ENCODE results near the gene CDYL2.
A peak's percentile ranks its signal among the peaks of the same experiment; 100 is the strongest.

CDYL2 gene

DNA sequence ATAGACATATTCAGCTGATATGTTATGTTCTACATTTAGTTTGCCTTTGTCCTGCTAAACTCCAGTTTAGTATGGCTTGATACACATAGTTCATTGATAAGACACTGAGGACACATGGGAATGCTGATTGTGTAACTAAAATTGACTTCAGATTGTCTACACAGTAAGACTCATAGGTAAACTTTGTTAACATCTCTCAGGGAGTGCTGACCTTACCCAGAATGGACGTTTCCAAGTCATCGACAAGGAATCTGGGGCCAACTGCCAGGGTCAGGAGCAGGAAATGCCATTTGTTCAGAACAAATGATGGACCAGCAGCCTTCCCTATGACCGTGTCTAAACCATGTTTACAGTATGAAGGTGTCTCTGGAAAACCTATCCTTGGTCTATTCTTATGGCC lies 204.9 kb downstream of the CDYL2 start:
- DNase-seq (ENCODE audit: low read depth in 2 of 2), result no peak

DNA sequence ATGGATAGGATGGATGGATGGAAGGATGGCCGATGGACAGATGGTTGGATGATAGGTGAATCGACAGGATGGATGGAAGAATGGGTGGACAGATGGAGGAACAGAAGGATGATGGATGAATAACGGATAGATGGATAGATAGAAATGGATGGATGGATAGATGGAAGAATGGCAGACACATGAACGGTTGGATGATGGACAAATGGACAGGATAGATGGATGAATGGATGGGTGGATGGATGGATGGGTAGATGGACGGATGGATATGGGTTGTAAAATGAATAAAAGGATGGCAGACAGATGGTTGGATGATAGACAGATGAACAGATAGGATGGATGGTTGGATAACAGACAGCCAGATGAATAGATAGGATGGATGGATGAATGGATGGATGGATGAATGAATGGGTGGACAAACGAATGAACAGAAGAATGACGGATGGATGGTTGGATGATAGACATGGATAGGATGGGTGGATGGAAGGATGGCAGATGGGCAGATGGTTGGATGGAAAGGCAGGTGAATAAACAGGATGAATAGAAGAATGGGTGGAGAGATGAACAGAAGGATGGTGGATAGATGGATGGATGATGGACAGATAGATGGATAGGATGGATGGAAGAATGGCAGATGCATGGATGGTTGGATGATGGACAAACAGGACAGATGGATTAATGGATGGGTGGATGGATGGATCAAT lies 207.7 kb downstream of the CDYL2 start:
- no peak for DNase-seq (ENCODE audit: low read depth in 2 of 2)

DNA sequence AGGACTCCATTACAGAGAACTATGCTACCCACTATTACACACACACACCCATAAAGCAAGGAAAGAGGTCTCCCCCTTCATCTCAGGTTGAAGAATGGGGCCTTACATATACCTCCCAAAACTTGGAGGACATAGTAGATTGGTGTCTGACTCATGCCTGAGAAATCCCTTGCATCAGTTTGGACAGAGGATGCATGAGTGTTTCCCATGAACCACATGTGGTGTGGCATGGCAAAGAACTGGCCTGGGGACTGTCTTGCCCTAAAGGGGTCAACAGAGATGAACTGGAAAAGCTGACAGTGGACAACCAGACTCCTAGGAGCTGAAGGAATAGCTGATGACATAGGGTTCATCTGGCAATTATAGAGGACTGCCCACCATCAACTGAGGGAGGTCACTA lies 209.6 kb downstream of the CDYL2 start:
- DNase-seq (ENCODE audit: low read depth in 2 of 2), result no peak

DNA sequence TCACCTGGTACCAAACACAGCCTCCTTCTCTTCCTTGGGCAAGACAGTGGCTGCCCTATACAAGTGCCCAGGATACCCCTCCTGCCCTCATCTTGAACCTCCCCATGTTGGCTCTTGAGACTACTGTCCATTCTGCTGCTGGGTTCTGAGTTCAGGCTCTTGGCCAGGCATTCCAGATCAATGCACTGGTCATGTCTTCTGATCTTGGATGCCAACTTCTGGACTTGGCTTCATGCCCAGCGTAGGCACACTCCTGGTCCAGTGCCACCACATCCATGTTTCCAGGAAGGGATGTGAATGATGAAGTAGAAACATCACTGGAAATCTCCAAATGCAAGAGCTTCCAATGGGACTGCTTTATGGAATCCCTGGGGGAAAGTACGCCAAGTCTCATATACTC lies 212.1 kb downstream of the CDYL2 start:
- no peak for DNase-seq (ENCODE audit: low read depth in 2 of 2)

DNA sequence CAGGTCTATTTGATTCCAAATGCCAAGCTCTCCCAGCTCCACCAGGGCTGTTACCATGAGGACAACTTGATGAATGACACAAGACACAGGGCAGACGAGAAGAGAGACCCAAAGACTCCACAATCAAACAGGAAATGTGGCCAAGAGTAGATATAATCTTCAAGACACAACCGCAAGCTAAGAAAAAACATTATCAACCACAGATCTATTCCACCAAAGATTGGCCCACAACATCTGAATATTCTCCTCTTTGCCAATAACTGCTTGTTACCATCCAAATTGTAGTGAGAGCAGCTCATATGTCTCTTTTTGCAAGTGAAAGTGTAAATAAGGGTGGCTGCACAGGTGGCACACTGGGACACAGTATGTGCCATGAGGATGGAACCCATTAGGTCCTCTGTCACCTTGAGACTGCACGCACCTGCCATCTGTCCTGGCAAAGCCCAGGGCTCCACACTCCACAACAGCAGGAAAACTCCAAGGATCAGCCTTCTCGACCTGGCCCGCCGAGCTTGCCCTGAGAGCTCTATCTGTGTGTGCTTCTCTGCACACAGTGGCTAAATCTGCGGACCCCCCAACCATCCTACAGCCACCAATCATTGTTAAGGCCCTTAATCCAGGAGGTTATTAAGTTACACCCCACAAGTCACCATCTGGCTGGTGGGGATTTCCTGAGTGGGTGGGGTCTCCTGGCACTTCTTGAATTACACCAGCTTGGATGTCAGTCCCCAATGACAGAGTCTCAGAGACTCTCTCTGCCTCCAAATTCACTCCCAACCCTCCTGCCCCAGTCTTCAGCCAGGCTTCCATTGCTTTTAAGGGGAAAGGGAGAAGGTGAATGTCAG lies 213.1 kb downstream of the CDYL2 start:
- peak in 1 of 2 experiments; percentile 6 for DNase-seq (ENCODE audit: low read depth in 2 of 2)

DNA sequence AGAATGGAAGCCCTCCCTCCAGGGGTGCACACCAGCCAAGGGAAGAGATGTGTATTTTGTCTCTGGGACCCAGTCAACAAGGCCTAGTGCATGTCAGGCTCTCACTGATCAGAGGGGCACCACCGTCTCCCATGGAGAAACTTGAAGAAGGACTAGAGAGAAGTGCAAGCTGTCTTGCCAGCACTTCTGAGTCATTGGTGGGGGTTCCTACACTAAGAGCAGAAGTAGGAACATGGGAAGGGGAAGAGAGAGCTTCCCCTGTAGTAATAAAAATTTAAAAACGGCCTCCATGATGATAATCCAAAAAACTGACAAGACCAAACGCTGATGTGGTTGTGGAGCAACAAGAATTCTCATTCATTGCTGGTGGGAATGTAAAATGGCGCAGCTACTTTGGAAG lies 217.3 kb downstream of the CDYL2 start:
- no peak for DNase-seq (ENCODE audit: low read depth in 2 of 2)

DNA sequence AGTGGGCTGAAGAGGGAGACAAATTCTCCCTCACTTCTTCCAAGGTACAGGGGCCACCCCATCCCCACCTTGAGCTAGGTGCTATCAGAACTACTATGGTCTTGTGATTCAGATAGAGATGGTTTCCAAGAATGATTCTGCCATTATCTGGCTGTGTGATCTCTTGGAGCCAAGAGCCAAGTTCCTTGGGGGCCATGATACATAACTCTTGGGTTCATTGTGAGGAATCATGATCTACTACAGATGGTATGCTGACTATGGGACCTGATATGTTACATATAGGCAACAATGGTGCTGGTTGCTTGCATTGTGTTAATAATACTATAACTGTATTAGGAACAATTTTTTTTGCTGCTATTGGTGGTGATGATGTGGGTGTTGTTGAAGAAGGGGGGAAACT lies 217.9 kb downstream of the CDYL2 start:
- no peak for DNase-seq (ENCODE audit: low read depth in 2 of 2)

DNA sequence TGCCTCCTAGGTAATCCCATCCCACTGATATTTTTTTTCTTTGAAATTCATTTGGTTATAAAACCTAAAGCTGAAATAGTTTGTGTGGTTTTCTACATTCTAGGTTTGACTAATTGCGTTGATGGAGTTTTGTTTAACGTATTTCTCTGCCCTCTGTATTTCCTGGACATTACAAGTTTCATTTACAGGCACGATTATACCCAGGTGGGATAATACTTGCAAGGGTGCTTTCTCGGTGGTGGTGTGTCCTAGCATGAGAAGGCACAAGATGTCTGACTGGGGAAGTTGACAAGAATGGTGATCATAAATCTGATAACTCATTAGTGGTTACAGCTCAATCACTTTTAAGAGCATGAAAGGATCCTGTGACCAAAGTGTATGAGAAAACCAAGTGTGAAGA lies 218.6 kb downstream of the CDYL2 start:
- no peak for DNase-seq (ENCODE audit: low read depth in 2 of 2)

DNA sequence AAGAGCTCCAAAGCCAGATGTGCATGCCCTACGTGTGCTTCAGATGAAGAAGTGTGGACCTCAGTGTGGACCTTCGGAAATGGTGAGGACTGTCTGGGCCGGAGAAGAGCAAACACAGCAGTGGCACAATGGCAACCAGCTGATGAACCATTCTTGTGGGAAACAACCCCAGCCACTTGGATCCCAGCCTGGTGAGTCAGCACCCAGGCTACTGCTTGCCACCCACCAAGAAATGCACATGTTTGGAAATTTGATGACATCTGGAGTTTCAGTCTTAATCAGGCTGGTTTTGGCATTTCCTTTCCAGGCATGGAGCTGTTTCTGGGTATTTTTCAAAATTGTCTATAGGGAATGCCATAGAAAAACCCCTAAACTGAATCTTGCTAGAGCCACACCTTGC lies 220.9 kb downstream of the CDYL2 start:
- DNase-seq (ENCODE audit: low read depth in 2 of 2), result peak in 1 of 2 experiments; percentile 40

DNA sequence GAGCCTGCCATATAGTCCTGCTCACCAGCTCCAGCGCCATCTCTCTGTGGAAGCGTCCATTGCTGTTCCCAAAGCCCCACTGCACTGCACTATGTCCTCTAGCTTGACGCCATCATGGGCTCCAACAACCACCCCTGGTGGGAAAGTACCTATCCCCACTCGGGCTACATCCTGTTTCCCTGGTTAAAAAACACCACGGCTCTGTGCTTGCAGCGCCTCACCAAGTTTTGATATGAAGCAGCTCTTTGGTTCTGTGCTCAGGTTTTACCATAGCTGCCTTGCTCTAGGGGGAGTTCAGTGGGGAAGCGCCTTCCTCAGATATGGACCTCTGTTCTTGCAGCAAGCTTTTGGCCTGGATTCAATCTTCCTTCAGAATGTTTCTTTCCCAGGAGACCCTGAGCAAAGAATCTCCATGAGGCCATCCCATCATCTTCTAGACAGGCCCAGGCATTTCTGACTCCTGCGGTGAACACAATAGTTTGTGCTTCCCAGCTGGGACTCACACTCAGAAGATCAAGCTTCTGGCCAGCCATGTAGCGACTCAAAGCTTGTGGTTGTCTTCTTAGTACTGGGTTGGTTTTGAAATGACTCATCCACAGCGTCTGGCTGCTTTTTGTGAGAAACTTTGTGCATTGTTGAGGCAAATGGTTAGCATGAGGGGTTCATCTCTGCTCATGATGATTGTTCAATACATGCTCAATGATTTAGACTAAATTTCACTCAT lies 224.1 kb downstream of the CDYL2 start:
- peak; percentile 30 to 59 for DNase-seq (ENCODE audit: low read depth in 2 of 2)

DNA sequence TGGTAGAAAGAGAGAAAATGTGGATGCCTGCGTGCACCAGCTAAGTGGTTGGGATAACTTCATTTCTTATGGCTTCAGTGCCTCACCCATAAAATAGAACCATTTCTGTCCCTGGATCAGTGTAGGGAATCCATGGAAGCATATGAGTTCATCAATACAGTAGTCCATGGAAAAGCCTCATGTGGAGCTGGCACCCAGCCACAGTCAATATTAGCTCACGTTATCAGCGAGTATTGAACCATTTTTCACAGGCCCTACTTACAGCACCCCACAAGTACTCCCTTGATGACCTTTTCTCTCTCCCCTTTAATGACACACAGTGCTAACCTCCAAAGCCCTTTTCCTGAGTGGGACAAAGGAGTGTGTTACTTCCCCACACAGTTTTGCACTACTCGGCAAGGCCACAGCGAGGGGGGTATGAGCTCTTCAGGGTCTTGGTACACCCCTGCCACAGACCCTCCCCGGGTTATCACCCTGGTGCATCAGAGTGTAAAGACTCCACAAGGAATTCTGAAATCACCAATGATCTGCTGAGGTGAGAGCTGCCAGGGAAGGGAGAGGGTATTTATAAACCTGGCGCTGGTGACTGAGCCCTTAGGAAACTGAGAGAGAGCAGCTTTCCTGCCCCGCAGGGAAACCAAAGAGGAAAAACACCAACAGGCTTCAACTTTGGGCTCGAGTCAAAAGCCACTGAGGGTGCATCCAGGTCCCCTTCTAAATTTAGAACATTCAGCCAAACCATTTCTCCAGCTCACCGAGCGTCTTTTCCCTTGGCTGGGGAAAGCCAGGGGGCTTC lies 226.7 kb downstream of the CDYL2 start:
- no peak for DNase-seq (ENCODE audit: low read depth in 2 of 2)

DNA sequence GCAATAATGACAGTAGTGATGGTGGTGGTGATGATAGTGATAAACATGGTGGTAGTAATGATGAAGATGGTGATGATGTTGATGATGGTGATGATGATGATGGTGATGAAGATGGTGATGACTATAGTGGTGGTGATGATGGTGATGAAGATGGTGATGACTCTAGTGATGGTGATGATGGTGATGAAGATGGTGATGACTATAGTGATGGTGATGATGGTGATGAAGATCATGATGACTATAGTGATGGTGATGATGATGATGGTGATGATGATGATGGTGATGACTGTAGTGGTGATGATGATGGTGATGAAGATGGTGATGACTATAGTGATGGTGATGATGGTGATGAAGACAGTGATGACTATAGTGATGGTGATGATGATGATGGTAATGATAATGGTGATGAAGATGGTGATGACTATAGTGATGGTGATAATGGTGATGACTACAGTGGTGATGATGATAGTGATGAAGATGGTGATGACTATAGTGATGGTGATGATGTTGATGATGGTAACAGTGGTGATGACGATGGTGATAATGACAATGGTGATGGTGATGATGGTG lies 228.0 kb downstream of the CDYL2 start:
- no peak for DNase-seq (ENCODE audit: low read depth in 2 of 2)

DNA sequence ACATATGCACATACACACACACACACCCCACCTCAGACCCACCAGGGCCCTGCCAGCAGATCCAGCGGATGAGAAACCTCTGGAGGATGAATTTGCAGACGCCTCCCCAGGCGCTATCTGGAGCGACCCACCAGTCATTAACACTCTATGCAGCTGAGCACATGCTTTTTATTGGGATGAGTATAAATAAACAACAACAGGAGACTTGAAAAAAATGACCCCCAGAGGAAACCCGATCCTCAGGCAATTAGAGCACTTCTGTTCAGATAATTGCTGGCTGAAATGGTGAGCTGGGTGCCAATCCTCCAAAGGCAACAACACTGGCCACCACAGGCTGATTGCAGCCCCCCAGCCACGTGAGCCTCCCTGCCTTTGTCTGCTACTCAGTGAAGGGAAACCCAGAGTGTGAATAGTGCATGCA lies 230.7 kb downstream of the CDYL2 start:
- no peak for DNase-seq (ENCODE audit: low read depth in 2 of 2)

DNA sequence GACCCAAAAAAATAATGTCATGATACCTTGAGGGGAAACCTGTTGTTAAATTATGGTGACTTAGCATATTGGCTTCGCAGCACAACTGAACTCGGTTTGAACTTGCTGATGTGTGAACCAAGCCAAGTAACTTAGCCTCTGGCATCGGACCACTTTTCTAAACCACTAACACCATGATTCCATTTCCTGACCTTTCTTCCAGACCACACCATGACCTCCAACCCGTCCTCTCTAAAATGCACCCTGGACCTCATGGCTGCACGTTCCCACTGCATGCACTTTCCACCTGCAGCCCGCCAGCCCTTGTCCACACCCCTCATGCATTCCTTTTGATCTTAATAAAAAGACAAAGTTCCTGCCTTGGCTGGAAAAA lies 234.3 kb downstream of the CDYL2 start:
- DNase-seq (ENCODE audit: low read depth in 2 of 2), result no peak

DNA sequence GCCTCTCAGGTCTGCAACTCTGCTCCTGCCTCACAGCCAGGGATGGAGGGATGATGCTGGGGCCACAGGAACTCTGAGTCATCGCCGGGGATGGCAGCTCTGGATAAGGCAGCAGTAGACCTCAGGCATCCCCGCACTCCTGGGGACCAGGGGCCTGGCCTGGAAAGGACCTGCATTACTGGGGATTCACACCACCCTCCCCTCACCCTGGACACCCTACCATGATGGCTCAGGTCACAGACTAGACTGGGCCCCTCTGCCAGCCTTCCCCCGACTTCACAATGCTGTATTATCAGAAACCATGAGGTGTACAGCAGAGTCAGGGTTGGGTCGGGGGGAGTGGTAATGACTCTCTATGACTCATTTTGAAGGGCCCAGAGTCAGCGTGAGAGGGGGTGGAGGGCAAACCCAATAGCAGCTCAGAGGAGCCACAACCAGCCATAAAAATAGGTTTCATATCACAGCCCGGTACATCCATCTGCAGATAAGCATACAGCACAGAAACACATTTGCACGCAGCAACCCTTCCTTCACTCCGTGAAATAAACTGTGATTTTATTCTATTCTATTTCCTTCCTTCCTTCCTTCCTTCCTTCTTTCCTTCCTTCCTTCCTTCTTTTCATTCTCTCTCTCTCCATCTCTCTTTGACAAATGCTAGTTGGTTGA lies 234.8 kb downstream of the CDYL2 start:
- DNase-seq (ENCODE audit: low read depth in 2 of 2), result peak; percentile 61 to 75

DNA sequence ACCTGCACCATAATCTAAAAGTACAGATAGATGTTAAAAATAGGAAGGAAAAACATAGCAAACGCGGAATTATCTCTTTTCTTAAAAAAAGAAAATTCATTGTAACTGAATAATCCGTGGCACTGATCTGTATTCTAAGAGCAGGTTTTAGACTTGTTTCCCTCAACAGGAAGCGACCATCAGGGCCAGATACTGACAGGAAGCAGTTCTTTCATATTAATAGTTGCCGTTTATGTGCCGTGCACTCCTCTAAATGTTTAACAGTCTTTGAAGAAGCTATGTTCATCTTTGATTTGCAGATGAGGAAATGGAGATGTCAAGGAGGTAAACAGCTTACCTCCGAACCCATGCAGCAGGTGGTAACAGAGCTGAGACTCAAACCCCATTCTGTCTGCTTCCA lies 240.0 kb downstream of the CDYL2 start:
- DNase-seq (ENCODE audit: low read depth in 2 of 2), result no peak

DNA sequence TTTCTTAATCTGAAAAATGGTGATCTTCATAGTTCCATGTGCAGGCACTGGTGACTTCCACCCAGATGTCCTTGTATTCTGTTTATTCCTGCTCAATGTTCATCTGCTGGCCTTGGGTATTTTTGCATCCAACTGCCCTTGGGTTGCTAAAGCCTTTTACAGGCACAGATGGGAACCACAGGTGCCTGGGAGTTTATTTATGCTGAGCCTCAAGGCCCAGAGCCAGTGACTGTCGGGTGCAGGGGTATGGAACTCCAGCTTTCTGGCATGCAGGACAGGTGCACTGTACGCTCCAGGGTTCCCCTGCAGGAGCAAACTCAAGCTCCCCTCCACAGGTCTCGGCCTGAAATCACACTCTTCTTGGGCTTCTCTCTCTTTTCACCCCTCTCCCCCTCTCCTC lies 241.3 kb downstream of the CDYL2 start:
- no peak for DNase-seq (ENCODE audit: low read depth in 2 of 2)

DNA sequence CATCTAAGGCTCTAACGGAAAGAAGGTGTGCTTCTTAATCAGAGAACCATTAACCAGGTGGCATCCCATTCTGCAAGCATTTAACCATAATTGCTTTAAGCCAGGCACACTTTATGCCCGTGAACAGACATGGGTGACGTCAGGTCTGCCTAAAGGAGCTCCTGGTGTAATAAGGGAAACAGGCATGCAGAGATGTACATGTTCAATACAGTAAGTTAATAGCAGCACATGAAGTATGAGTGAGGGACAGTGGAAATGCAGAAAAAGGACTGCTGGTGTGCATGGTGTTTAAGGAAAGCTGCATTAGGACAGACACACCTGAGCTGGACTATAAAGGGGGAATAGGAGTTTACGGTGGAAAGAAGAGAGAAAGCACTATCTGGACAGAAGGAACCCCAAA lies 245.0 kb downstream of the CDYL2 start:
- no peak for DNase-seq (ENCODE audit: low read depth in 2 of 2)

DNA sequence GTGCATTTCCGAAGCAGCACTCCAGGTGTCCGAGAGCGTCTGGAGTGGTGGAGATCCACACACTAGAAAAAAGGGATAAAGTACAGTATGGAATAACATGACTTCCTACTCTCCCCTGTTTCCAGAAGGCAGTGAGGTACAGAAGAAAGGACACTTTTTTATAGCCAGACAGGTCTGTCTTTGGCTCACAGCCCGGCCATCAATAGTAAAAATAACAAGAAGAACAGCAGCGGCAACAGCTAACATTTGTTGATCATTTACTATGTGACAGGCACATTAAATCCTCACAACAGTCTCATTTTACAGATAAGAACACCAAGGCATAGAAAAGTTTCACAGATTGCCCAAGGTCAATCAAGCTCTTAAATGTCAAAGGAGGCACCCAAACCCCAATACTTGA lies 247.4 kb downstream of the CDYL2 start:
- DNase-seq (ENCODE audit: low read depth in 2 of 2), result no peak

DNA sequence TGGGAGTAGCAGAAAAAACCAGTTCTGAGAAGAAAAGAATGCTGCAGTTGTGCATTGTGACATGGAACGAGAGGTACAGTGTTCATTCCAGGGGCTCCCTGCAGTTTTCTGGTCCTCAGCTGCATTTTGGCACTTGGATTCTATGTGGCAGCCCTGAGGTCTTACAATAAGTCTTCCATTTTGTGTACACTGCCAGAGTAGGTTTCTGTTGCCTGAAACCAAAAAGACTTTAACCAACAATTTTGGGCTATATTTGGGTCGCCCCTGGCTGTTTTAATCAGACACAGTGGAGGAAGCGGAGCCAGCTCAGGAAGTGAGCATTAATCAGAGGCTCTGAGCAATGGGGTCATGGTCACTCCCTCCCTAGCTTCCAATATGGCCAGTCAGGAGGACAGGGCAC lies 247.9 kb downstream of the CDYL2 start:
- DNase-seq (ENCODE audit: low read depth in 2 of 2), result no peak

DNA sequence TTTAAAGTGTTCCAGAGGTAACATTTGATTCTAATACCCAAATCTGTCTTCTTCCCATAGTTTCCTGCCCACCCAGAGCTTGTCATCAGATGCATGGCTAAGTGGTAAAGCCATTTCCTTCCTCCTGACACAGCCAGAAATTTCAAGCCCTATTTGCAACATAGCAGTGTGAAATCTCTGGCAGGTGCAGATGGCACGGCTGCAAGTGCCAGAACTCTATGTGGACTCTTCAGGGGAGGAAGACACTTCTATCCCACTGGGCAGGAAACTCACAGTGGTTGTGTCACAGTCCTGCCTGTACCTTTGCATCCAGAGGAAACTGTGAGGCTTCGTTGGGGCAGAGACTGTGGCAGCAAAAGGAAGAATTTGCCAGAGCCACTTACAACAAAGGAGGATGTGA lies 250.4 kb downstream of the CDYL2 start:
- no peak for DNase-seq (ENCODE audit: low read depth in 2 of 2)

All from stimulated activated CD4-positive, alpha-beta T cell treated with anti-CD3 and anti-CD28 coated beads, Interleukin-12 subunit alpha, Interleukin-12 subunit beta, amount 100 ng/mL, for 24 hours (primary cell).